Heart left ventricle (tissue), 13 donors: ENCODE data around the gene LRRFIP1.

Source experiments
- POLR2A ChIP-seq, 2 donors: fragments of 450-650 bp; IDR thresholded peaks; one replicate each; pipeline ENCODE4 v1.6.1; 2017; ENCODE audit warnings: antibody characterized with exemption in 2 of 2, mild to moderate bottlenecking in 2 of 2, moderate library complexity in 2 of 2
- TF ChIP-seq, protein P1 (sequence below), 12 donors: fragments of 200-600 bp; sonication (generic) in 4 of 12; IDR thresholded peaks; one replicate each; pipeline versions ENCODE4 v1.5.0 to v1.8.0; 2018 to 2022; ENCODE audit warnings: antibody characterized with exemption in 12 of 12, mild to moderate bottlenecking in 5 of 12
- donor health status: ischemic (EF 13 %, LVEDD 7.1; RV severe dilation, severe dysfunction).
- donor health status: DM: no; HTN: yes; CAD: no.
- donor health status: DM: no; HTN: no; CAD: no.
- donor health status: ischemic (EF 25% LVEDD 6.9; RV normal size, moderate dysfunction).
- donor health status: ischemic (EF 25% LVEDD 5.7; RV mildly dilated, moderate dysfunction).
- donor health status: ischemic (EF 35%, LVEDD 5.7; RV mildly dilated, moderate dysfunction).
- donor health status: nonischemic (EF 11% LVEDD 7.7; RV severe dilation, severe dysfunction).
- donor health status: DM: yes; HTN: yes; CAD: no.
- donor health status: PGD.
- donor health status: ischemic (EF 29% LVEDD 5.4; RV normal size, mild dysfunction).
- donor health status: nonischemic (EF 23%, LVEDD 6.1; RV moderate dilation, normal function).

DNA sequence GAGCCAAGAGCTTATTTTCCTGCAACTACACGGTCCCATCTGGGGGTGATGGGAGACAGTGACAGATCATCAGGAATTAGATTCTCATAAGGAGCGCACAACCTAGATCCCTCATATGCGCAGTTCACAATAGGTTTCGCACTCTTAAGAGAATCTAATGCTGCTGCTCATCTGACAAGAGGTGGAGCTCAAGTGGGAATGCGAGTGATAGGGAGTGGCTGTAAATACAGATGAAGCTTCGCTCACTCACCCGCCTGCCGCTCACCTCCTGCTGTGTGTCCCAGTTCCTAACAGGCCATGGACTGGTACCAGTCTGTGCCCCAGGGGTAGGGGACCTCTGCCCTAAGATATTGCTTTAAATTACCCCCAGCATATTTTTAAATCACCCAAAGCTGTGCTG, 10.8 kb downstream of the LRRFIP1 start:
- TF ChIP-seq, protein P1, sequence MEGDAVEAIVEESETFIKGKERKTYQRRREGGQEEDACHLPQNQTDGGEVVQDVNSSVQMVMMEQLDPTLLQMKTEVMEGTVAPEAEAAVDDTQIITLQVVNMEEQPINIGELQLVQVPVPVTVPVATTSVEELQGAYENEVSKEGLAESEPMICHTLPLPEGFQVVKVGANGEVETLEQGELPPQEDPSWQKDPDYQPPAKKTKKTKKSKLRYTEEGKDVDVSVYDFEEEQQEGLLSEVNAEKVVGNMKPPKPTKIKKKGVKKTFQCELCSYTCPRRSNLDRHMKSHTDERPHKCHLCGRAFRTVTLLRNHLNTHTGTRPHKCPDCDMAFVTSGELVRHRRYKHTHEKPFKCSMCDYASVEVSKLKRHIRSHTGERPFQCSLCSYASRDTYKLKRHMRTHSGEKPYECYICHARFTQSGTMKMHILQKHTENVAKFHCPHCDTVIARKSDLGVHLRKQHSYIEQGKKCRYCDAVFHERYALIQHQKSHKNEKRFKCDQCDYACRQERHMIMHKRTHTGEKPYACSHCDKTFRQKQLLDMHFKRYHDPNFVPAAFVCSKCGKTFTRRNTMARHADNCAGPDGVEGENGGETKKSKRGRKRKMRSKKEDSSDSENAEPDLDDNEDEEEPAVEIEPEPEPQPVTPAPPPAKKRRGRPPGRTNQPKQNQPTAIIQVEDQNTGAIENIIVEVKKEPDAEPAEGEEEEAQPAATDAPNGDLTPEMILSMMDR (IDR thresholded peaks at IDR 0.05), result no peak
- TF ChIP-seq POLR2A (IDR thresholded peaks at IDR 0.05), result no peak
